ENCODE results near the gene BID.

DNA sequence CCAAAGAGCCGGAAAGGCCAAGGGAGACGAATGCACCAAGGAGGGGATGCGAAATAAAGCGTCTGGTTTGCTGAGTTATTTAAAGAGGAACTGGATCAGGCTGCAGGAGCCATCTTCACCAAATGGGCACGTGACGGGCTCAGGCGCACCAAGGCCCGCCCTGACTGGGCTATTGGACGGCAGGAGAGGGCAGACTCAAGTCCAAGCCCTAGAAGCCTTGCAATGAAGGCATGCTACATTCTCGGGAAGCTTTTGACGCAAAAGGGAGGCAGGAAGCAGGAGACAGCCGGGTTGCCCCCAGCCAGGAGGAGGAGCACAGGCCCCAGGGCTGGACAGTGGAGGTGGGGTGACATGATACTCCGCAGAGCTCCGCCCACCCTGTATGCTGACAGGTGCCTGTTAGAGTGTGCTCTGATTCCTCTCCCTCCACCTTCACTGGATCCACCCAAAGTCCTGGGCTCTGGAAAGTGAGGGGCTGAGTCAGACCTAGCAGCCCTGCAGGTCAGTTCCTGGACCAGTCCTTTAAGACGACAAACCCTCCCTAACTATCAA is 41.5 kb upstream of the BID start:
- TF ChIP-seq, protein P1, sequence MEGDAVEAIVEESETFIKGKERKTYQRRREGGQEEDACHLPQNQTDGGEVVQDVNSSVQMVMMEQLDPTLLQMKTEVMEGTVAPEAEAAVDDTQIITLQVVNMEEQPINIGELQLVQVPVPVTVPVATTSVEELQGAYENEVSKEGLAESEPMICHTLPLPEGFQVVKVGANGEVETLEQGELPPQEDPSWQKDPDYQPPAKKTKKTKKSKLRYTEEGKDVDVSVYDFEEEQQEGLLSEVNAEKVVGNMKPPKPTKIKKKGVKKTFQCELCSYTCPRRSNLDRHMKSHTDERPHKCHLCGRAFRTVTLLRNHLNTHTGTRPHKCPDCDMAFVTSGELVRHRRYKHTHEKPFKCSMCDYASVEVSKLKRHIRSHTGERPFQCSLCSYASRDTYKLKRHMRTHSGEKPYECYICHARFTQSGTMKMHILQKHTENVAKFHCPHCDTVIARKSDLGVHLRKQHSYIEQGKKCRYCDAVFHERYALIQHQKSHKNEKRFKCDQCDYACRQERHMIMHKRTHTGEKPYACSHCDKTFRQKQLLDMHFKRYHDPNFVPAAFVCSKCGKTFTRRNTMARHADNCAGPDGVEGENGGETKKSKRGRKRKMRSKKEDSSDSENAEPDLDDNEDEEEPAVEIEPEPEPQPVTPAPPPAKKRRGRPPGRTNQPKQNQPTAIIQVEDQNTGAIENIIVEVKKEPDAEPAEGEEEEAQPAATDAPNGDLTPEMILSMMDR (IDR thresholded peaks at IDR 0.05): no peak
- TF ChIP-seq POLR2A (IDR thresholded peaks at IDR 0.05): no peak
